Transverse colon (tissue), 4 donors: Measurements from ENCODE around the gene MACROD1. TPM values are rescaled to one million over a fixed set of nuclear protein-coding genes. Genes with fewer than 3 reads are reported as not detected.

Source experiments
- DNase-seq: peaks from one replicate; pipeline ENCODE4 v3.0.0-alpha.2; 2019
- H3K27ac ChIP-seq, 4 donors: fragments of 200-600 bp; sonication (generic); 2 replicates each; pipeline ENCODE4 v1.5.1; 2016 to 2018; ENCODE audit warnings: inconsistent platforms in 4 of 4
- H3K27me3 ChIP-seq: fragments of 200-600 bp; sonication (generic); 2 replicates; pipeline ENCODE4 v1.5.1; 2017; ENCODE audit warnings: inconsistent platforms
- H3K36me3 ChIP-seq, 4 donors: fragments of 200-600 bp; sonication (generic); 2 replicates each; pipeline ENCODE4 v1.5.1; 2017 to 2019; ENCODE audit warnings: inconsistent platforms in 4 of 4
- H3K4me1 ChIP-seq, 4 donors: fragments of 200-600 bp; sonication (generic); 2 replicates each; pipeline ENCODE4 v1.5.1; 2017 to 2020; ENCODE audit warnings: inconsistent platforms in 4 of 4
- H3K4me3 ChIP-seq, 4 donors: fragments of 200-600 bp; sonication (generic); 1 replicate in 1 of 4; 2 replicates in 3 of 4; pipeline versions ENCODE4 v1.5.1 to v1.6.1; 2017 to 2019; ENCODE audit warnings: inconsistent platforms in 4 of 4
- H3K9me3 ChIP-seq, 2 donors: fragments of 200-600 bp; sonication (generic); 2 replicates each; pipeline ENCODE4 v1.5.1; 2017 to 2019; ENCODE audit warnings: inconsistent platforms in 2 of 2
- CTCF ChIP-seq, 5 experiments: fragments of 200-600 bp in 3 of 5; fragments of 450-650 bp in 2 of 5; sonication (generic) in 3 of 5; IDR thresholded peaks; 1 replicate in 2 of 5; 2 replicates in 3 of 5; pipeline ENCODE4 v1.5.1; 2016 to 2017; ENCODE audit warnings: antibody characterized with exemption in 5 of 5, inconsistent platforms in 3 of 5, mild to moderate bottlenecking in 2 of 5, moderate library complexity in 1 of 5
- EP300 ChIP-seq: sonication (generic); formaldehyde crosslinking; IDR thresholded peaks from one replicate; pipeline ENCODE4 v1.6.1; 2017; ENCODE audit warnings: antibody characterized with exemption, low read depth
- POLR2A ChIP-seq: fragments of 450-650 bp; IDR thresholded peaks from one replicate; pipeline ENCODE4 v1.6.1; 2016; ENCODE audit warnings: antibody characterized with exemption, mild to moderate bottlenecking, moderate library complexity
- POLR2AphosphoS5 ChIP-seq, 3 donors: sonication (generic); formaldehyde crosslinking; IDR thresholded peaks; one replicate each; pipeline ENCODE4 v1.6.1; 2016; ENCODE audit warnings: antibody characterized with exemption in 3 of 3
- WGBS, 2 donors: methylation state at CpG; one replicate each; pipeline ENCODE4 v1.1.5; 2018; ENCODE audit warnings: low coverage in 1 of 2; 5-methylcytosine and 5-hydroxymethylcytosine counted together
- in situ Hi-C, 4 donors: fragments of 200-750 bp; cut with MboI; loops; one replicate each; pipeline versions ENCODE4 v1.15.0 to v1.15.1; 2017; ENCODE audit warnings: low sequenced_read_pairs in 3 of 4, low pct_ligation_motif_present in 1 of 4, low pct_unique_long_range_greater_than_20kb in 1 of 4
- intact Hi-C: fragments of 100-400 bp; cut with DNase I; formaldehyde crosslinking; loops from one replicate; pipeline ENCODE4 v1.15.1; 2023; ENCODE audit warnings: low total_unique reads
- total RNA-seq, 4 donors: library from RNA; depleted of rRNA; stranded (reverse); fragments of >200 nt; gene quantifications; one replicate each; pipeline ENCODE4 v1.1.0, GENCODE V29; 2016

Gene MACROD1
- total RNA-seq, 4 donors from 2014 or later, result 42.9 to 50.7 (median 50.1) TPM

GRCh38 chr11:64005691-64006090, 160.2 kb downstream of the MACROD1 start:
- Histone ChIP-seq H3K9me3 (no peaks in the 10 kb centered on the region), H3K27ac (no peak overlapping the region), H3K4me3 (no peak overlapping the region), H3K27me3 (peaks cover 9% of the 10 kb centered on the region), H3K4me1 (peaks cover 3 to 20% (median 16%) of the 10 kb centered on the region in 4 donors), H3K36me3 (no peaks in the 10 kb centered on the region)
- WGBS, 2 donors, result 89% methylated on average over 4 of the region's 4 CpGs; no CpG with 5 or more reads in 1 of the 2 donors
- in situ Hi-C loops (loop anchor here in 1 of 4 donors (10.0 kb wide), 1 partner anchor 139 kb away; no protein-coding TSS in a partner anchor), intact Hi-C loops (no loop called here)
- DNase-seq, result no peak
- no peak for TF ChIP-seq EP300

DNA sequence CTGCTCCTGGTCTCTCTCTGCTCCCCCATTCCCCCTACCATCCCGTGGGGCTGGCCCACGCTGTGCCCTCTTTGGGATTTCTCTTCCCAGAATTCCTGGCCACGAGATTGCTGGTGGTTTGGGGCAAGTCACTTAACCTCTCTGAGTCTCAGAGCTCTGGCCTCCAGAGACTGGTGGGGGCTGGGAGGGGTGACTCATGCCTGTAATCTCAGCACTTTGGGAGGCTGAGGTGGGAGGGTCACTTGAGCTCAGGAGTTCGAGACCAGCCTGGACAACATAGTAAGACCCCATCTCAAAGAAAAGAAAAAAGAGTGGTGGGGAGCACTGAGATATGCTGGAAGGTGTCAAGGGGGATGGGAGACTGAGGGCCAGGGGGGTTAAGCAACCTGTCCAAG, 161.3 kb downstream of the MACROD1 start:
- in situ Hi-C loops, result loop anchor here in 1 of 4 donors (10.0 kb wide), 1 partner anchor 140 kb away; no protein-coding TSS in a partner anchor
- H3K27ac ChIP-seq, result no peak overlapping the region
- H3K36me3 ChIP-seq, result no peaks in the 10 kb centered on the region
- intact Hi-C loops, result no loop called here
- TF ChIP-seq POLR2A (no peak), EP300 (no peak), POLR2AphosphoS5 (IDR thresholded peaks at IDR 0.05) (no peak), CTCF (IDR thresholded peaks at IDR 0.05) (no peak)
- H3K27me3 ChIP-seq, result peaks cover 9% of the 10 kb centered on the region
- H3K4me3 ChIP-seq, result no peak overlapping the region
- no peak for DNase-seq
- no peaks in the 10 kb centered on the region for H3K9me3 ChIP-seq
- 63 to 64% methylated on average over 2 to 4 of the region's 4 CpGs for WGBS, 2 donors
- H3K4me1 ChIP-seq, result peaks cover 12 to 31% (median 26%) of the 10 kb centered on the region in 4 donors

DNA sequence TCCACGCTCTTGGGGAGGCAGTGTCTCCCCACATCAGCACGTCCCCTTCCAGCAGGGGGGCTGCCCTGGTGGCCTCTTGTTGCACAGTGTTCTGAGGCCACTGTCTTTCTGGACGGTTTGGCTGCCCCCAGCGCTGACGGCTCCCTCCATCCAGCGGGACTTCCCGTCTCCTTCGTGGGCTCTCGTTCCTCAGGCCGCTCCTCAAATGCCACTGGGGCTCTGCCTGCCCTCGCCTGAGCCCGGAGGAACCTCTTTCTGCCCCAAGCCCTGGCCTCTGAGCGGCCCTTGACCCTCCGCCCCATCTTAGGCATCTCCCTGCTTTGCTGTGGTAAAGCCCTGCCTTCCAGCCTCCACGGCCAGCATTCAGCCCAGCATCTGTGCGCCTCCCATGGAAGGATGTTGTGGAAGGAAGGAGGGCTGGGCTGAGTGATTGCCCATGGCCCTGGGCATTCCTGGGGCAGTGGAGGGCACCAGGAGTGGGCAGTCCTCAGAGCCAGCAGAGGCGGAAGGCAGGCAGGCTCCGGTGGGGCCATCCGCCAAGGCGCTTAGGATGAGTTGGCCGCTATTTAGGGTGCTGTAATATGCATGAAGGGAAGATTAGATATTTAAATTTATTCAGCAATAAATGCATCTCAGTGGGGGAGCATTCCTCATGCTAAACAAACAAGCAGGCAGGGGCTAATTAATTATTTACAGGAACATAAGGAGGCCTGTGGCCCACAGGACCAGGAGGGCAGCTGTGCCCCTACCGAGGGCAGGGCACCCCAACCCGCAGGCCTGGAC, 161.9 kb downstream of the MACROD1 start:
- DNase-seq, result no peak
- H3K4me3 ChIP-seq, result no peak overlapping the region
- in situ Hi-C loops (loop anchor here in 1 of 4 donors (10.0 kb wide), 1 partner anchor 141 kb away; no protein-coding TSS in a partner anchor), intact Hi-C loops (no loop called here)
- WGBS, 2 donors, result 80 to 100% methylated on average over 2 to 22 of the region's 23 CpGs
- TF ChIP-seq EP300, result no peak
- TF ChIP-seq CTCF (IDR thresholded peaks at IDR 0.05), result no peak
- no peak for TF ChIP-seq POLR2AphosphoS5 (IDR thresholded peaks at IDR 0.05)
- TF ChIP-seq POLR2A, result no peak
- no peaks in the 10 kb centered on the region for H3K9me3 ChIP-seq
- peaks cover 17 to 37% (median 31%) of the 10 kb centered on the region in 4 donors for H3K4me1 ChIP-seq
- no peaks in the 10 kb centered on the region for H3K36me3 ChIP-seq
- H3K27ac ChIP-seq, result no peak overlapping the region
- peaks cover 9% of the 10 kb centered on the region for H3K27me3 ChIP-seq

GRCh38 chr11:64001484-64002420, 164.2 kb downstream of the MACROD1 start:
- Histone ChIP-seq H3K27me3 (peaks cover 4% of the 10 kb centered on the region), H3K27ac (peak overlapping the region in 1 of 4 donors; percentile 8), H3K4me3 (no peak overlapping the region), H3K9me3 (no peaks in the 10 kb centered on the region), H3K4me1 (peaks cover 18 to 28% (median 22%) of the 10 kb centered on the region in 4 donors), H3K36me3 (peaks cover 0 to 12% (median 6%) of the 10 kb centered on the region in 4 donors)
- in situ Hi-C loops, result loop anchor here in 1 of 4 donors (10.0 kb wide), 1 partner anchor 143 kb away; no protein-coding TSS in a partner anchor
- DNase-seq, result no peak
- intact Hi-C loops, result loop anchor here (2.0 kb wide), 1 partner anchor 147 kb away; no protein-coding TSS in a partner anchor
- 73% methylated on average over 23 of the region's 23 CpGs; no CpG with 5 or more reads in 1 of the 2 donors for WGBS, 2 donors
- no peak for TF ChIP-seq POLR2AphosphoS5 (IDR thresholded peaks at IDR 0.05)
- TF ChIP-seq CTCF (IDR thresholded peaks at IDR 0.05), result no peak
- no peak for TF ChIP-seq EP300
- TF ChIP-seq POLR2A, result no peak
